HepG2 (cell line): ENCODE results near the gene PNRC1. TPM values are rescaled to one million over a fixed set of nuclear protein-coding genes. Genes with fewer than 3 reads are reported as not detected.

Experiments
- CREM ChIP-seq, 2 experiments: sonication (generic) in 1 of 2; formaldehyde crosslinking in 1 of 2; IDR thresholded peaks; 2 replicates each; pipeline versions ENCODE4 v1.4.0 to v1.6.1; 2016 to 2020; ENCODE audit warnings: antibody characterized with exemption in 1 of 2, mild to moderate bottlenecking in 1 of 2, missing genetic modification reagents in 1 of 2
- EED ChIP-seq: sonication (generic); formaldehyde crosslinking; IDR thresholded peaks from 2 replicates; pipeline ENCODE4 v1.5.0; 2020; ENCODE audit warnings: mild to moderate bottlenecking, missing genetic modification reagents
- ETV6 ChIP-seq: sonication (generic); formaldehyde crosslinking; conservative IDR thresholded peaks from 2 replicates; pipeline ENCODE4 v1.4.0; 2020; ENCODE audit warnings: missing genetic modification reagents
- HNRNPL ChIP-seq: fragments of 200-400 bp; formaldehyde crosslinking; IDR thresholded peaks from 2 replicates; pipeline ENCODE4 v1.6.1; 2017; ENCODE audit warnings: mild to moderate bottlenecking, low read depth, low read length
- KDM1A ChIP-seq: IDR thresholded peaks from 2 replicates; pipeline ENCODE4 v1.6.1; 2016; ENCODE audit warnings: missing compliant biosample characterization
- KLF9 ChIP-seq: IDR thresholded peaks from 2 replicates; pipeline ENCODE4 v1.6.1; 2016; ENCODE audit warnings: low read depth
- PPARG ChIP-seq: conservative IDR thresholded peaks from 2 replicates; pipeline ENCODE4 v1.6.1; 2016; ENCODE audit warnings: missing biosample characterization, missing genetic modification reagents
- PRDM4 ChIP-seq: sonication (generic); formaldehyde crosslinking; IDR thresholded peaks from 2 replicates; pipeline ENCODE4 v1.9.0; 2021; ENCODE audit warnings: missing genetic modification reagents, borderline replicate concordance
- SMAD3 ChIP-seq: sonication (generic); formaldehyde crosslinking; IDR thresholded peaks from 2 replicates; pipeline ENCODE4 v1.4.0; 2020; ENCODE audit warnings: missing genetic modification reagents
- XBP1 ChIP-seq: sonication (generic); formaldehyde crosslinking; IDR thresholded peaks from 2 replicates; pipeline ENCODE4 v1.5.0; 2020; ENCODE audit warnings: missing genetic modification reagents
- ZFAT ChIP-seq: sonication (generic); formaldehyde crosslinking; conservative IDR thresholded peaks from 2 replicates; pipeline ENCODE4 v1.8.1; 2023; ENCODE audit warnings: missing genetic modification reagents, inconsistent platforms
- ZMYM3 ChIP-seq: sonication (generic); formaldehyde crosslinking; IDR thresholded peaks from 2 replicates; pipeline ENCODE4 v1.5.1; 2020; ENCODE audit warnings: mild to moderate bottlenecking, missing genetic modification reagents
- ZNF362 ChIP-seq: sonication (generic); formaldehyde crosslinking; IDR thresholded peaks from 2 replicates; pipeline ENCODE4 v1.4.0; 2020; ENCODE audit warnings: missing genetic modification reagents, mild to moderate bottlenecking, borderline replicate concordance
- ZZZ3 ChIP-seq: sonication (generic); formaldehyde crosslinking; IDR thresholded peaks from 2 replicates; pipeline ENCODE4 v1.4.0; 2020; ENCODE audit warnings: missing genetic modification reagents, mild to moderate bottlenecking, borderline replicate concordance
- polyA plus RNA-seq, 8 experiments: library from polyadenylated mRNA; depleted of rRNA in 3 of 8; stranded (reverse) in 7 of 8; unstranded in 1 of 8; fragments of >200 nt; fragmentation: Illumina TruSeq in 4 of 8; extraction: Trizol in 4 of 8; gene quantifications; 2 replicates each; pipeline versions ENCODE4 v1.2.1 to v1.2.3, GENCODE V29; 2011 to 2016; ENCODE audit warnings: low read depth in 4 of 8, missing spikeins in 1 of 8, mixed read lengths in 1 of 8; ENCODE audit not compliant: insufficient read depth in 1 of 8
- total RNA-seq, 5 experiments: library from RNA; depleted of rRNA; stranded (reverse); fragments of >200 nt; fragmentation: Illumina TruSeq; extraction: Trizol; gene quantifications; 2 replicates each; pipeline ENCODE4 v1.2.3, GENCODE V29; 2016; ENCODE audit warnings: low read depth in 1 of 5
- TF ChIP-seq, protein P1 (sequence below): sonication (generic); formaldehyde crosslinking; IDR thresholded peaks from 2 replicates; pipeline ENCODE4 v1.4.0; 2020; ENCODE audit warnings: missing genetic modification reagents
- TF ChIP-seq, protein P2 (sequence below): sonication (generic); formaldehyde crosslinking; IDR thresholded peaks from 2 replicates; pipeline ENCODE4 v1.8.1; 2023; ENCODE audit warnings: missing genetic modification reagents, inconsistent platforms, borderline replicate concordance

PNRC1 gene
- total and polyA plus RNA-seq, 2 of the 13 experiments (the other 11 are each of a cell fraction or from before 2014, with no cell fraction given) = 17.6 to 36.0 TPM

- TF ChIP-seq PRDM4 (CRISPR knock-in tag) (no peak), ZNF362 (CRISPR knock-in tag) (no peak; the same call in 1 of the 2 replicates), SMAD3 (no peak), ZFAT (CRISPR knock-in tag) (no peak), ZZZ3 (CRISPR knock-in tag) (no peak), ZMYM3 (no peak), KDM1A (CRISPR knock-in tag) (no peak), EED (peak; percentile 53; the same call in 1 of the 2 replicates), ETV6 (CRISPR knock-in tag) (0 out of 2 replicates have a peak, but pooled peaks have one; percentile 44), KLF9 (CRISPR knock-in tag) (0 out of 2 replicates have a peak, but pooled peaks have one; percentile 18), CREM (IDR thresholded peaks at IDR 0.05) (peak; percentile 11; the same call in 1 of the 2 replicates), CREM (CRISPR knock-in tag; IDR thresholded peaks at IDR 0.05) (no peak), XBP1 (CRISPR knock-in tag) (no peak), PPARG (CRISPR knock-in tag) (no peak), HNRNPL (peak; percentile 85)
- TF ChIP-seq, protein P1, sequence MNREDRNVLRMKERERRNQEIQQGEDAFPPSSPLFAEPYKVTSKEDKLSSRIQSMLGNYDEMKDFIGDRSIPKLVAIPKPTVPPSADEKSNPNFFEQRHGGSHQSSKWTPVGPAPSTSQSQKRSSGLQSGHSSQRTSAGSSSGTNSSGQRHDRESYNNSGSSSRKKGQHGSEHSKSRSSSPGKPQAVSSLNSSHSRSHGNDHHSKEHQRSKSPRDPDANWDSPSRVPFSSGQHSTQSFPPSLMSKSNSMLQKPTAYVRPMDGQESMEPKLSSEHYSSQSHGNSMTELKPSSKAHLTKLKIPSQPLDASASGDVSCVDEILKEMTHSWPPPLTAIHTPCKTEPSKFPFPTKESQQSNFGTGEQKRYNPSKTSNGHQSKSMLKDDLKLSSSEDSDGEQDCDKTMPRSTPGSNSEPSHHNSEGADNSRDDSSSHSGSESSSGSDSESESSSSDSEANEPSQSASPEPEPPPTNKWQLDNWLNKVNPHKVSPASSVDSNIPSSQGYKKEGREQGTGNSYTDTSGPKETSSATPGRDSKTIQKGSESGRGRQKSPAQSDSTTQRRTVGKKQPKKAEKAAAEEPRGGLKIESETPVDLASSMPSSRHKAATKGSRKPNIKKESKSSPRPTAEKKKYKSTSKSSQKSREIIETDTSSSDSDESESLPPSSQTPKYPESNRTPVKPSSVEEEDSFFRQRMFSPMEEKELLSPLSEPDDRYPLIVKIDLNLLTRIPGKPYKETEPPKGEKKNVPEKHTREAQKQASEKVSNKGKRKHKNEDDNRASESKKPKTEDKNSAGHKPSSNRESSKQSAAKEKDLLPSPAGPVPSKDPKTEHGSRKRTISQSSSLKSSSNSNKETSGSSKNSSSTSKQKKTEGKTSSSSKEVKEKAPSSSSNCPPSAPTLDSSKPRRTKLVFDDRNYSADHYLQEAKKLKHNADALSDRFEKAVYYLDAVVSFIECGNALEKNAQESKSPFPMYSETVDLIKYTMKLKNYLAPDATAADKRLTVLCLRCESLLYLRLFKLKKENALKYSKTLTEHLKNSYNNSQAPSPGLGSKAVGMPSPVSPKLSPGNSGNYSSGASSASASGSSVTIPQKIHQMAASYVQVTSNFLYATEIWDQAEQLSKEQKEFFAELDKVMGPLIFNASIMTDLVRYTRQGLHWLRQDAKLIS (CRISPR knock-in tag) = no peak; the same call in 1 of the 2 replicates
- TF ChIP-seq, protein P2, sequence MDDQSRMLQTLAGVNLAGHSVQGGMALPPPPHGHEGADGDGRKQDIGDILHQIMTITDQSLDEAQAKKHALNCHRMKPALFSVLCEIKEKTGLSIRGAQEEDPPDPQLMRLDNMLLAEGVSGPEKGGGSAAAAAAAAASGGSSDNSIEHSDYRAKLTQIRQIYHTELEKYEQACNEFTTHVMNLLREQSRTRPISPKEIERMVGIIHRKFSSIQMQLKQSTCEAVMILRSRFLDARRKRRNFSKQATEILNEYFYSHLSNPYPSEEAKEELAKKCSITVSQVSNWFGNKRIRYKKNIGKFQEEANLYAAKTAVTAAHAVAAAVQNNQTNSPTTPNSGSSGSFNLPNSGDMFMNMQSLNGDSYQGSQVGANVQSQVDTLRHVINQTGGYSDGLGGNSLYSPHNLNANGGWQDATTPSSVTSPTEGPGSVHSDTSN (CRISPR knock-in tag) = no peak
These were observed 1.1 kb downstream of the PNRC1 start (continued) for GRCh38 chr6:89081423-89082322.
